Esophagus squamous epithelium (tissue), 4 donors: ENCODE results near the gene ST6GAL1.

Experiments used
- CTCF ChIP-seq, 6 experiments: fragments of 450-650 bp in 4 of 6; fragments of 200-600 bp in 2 of 6; sonication (generic) in 2 of 6; IDR thresholded peaks; one replicate each; pipeline ENCODE4 v1.5.1; 2016 to 2019; ENCODE audit warnings: antibody characterized with exemption in 6 of 6, mild to moderate bottlenecking in 4 of 6, moderate library complexity in 4 of 6
- POLR2A ChIP-seq, 4 donors: fragments of 450-650 bp; IDR thresholded peaks; one replicate each; pipeline ENCODE4 v1.6.1; 2017; ENCODE audit warnings: antibody characterized with exemption in 4 of 4, mild to moderate bottlenecking in 4 of 4, moderate library complexity in 3 of 4

- TF ChIP-seq CTCF (IDR thresholded peaks at IDR 0.05) (no peak), POLR2A (IDR thresholded peaks at IDR 0.05) (no peak)
Measured at GRCh38 chr3:187076297-187076696, 146.0 kb downstream of the ST6GAL1 start.
